Smooth muscle cell (in vitro differentiated cells): ENCODE measurements around the gene ARHGEF12. TPM values are rescaled to one million over a fixed set of nuclear protein-coding genes. Genes with fewer than 3 reads are reported as not detected.

Source experiments
- DNase-seq: peaks from one replicate; lab custom pipeline; 2025; ENCODE audit not compliant: unreplicated experiment; lab: John Stamatoyannopoulos, UW
- H2AFZ ChIP-seq: fragments of 200-600 bp; sonication (generic); 2 replicates; pipeline ENCODE4 v1.6.0; 2016; ENCODE audit warnings: antibody characterized with exemption, low read depth, mild to moderate bottlenecking
- H3F3A ChIP-seq: fragments of 200-600 bp; sonication (generic); 2 replicates; pipeline ENCODE4 v1.6.0; 2017; ENCODE audit warnings: antibody characterized with exemption, low read depth
- H3K27ac ChIP-seq: fragments of 200-600 bp; sonication (generic); 2 replicates; pipeline ENCODE4 v1.5.1; 2016; ENCODE audit warnings: low read depth, mild to moderate bottlenecking
- H3K27me3 ChIP-seq: fragments of 200-600 bp; sonication (generic); 2 replicates; pipeline ENCODE4 v1.6.1; 2016; ENCODE audit warnings: low read depth, mild to moderate bottlenecking
- H3K36me3 ChIP-seq: fragments of 200-600 bp; sonication (generic); 2 replicates; pipeline ENCODE4 v1.5.1; 2016; ENCODE audit warnings: low read depth
- H3K4me1 ChIP-seq: fragments of 200-600 bp; sonication (generic); 2 replicates; pipeline ENCODE4 v1.5.1; 2016; ENCODE audit warnings: low read depth
- H3K4me2 ChIP-seq: fragments of 200-600 bp; sonication (generic); 2 replicates; pipeline ENCODE4 v1.6.0; 2016; ENCODE audit warnings: mild to moderate bottlenecking
- H3K4me3 ChIP-seq: fragments of 200-600 bp; sonication (generic); 2 replicates; pipeline ENCODE4 v1.5.1; 2016; ENCODE audit warnings: mild to moderate bottlenecking
- H3K79me2 ChIP-seq: fragments of 200-600 bp; sonication (generic); 2 replicates; pipeline ENCODE4 v1.6.0; 2016; ENCODE audit warnings: low read depth, mild to moderate bottlenecking
- H3K9ac ChIP-seq: fragments of 200-600 bp; sonication (generic); 2 replicates; pipeline ENCODE4 v1.6.0; 2016; ENCODE audit warnings: low read depth
- H3K9me3 ChIP-seq: fragments of 200-600 bp; sonication (generic); replicated peaks from 2 replicates; pipeline ENCODE4 v1.5.1; 2016; ENCODE audit warnings: low read depth
- H4K20me1 ChIP-seq: fragments of 200-600 bp; sonication (generic); 2 replicates; pipeline ENCODE4 v1.6.0; 2016; ENCODE audit warnings: low read depth
- CTCF ChIP-seq: fragments of 200-600 bp; sonication (generic); IDR thresholded peaks from 2 replicates; pipeline ENCODE4 v1.5.1; 2017; ENCODE audit warnings: borderline replicate concordance, mild to moderate bottlenecking, antibody characterized with exemption; ENCODE audit not compliant: insufficient read depth, poor library complexity, severe bottlenecking
- WGBS: methylation state at CpG from one replicate; pipeline ENCODE4 v1.1.7; 2016; ENCODE audit warnings: low lambda C conversion rate; 5-methylcytosine and 5-hydroxymethylcytosine counted together
- polyA plus RNA-seq: library from polyadenylated mRNA; unstranded; fragments of >200 nt; fragmentation: Nextera tagmentation; extraction: Ambion mirVana; gene quantifications from 2 replicates; pipeline ENCODE4 v1.2.1, GENCODE V29; 2016
- total RNA-seq: library from RNA; depleted of rRNA; stranded (reverse); fragments of >200 nt; gene quantifications from 2 replicates; pipeline ENCODE4 v1.2.3, GENCODE V29; 2014

ARHGEF12 gene
- total and polyA plus RNA-seq, 2 experiments from 2014 or later = 24.6 to 89.4 TPM

- Histone ChIP-seq H4K20me1 (no peaks in the 10 kb centered on the region), H3K4me3 (no peak overlapping the region), H3K27me3 (peaks cover 30% of the 10 kb centered on the region), H3K27ac (no peak overlapping the region), H3K4me2 (no peak overlapping the region), H3K9me3 (no peaks in the 10 kb centered on the region), H2AFZ (no peak overlapping the region), H3F3A (peaks cover 4% of the 10 kb centered on the region), H3K4me1 (no peaks in the 10 kb centered on the region), H3K36me3 (no peaks in the 10 kb centered on the region), H3K9ac (no peak overlapping the region), H3K79me2 (no peaks in the 10 kb centered on the region)
- DNase-seq = no peak
- WGBS = 58% methylated on average over 3 of the region's 3 CpGs
- TF ChIP-seq CTCF = no peak
Measured at GRCh38 chr11:120290956-120291355, 45.3 kb upstream of the ARHGEF12 start.

GRCh38 chr11:120293038-120293800, 43.0 kb upstream of the ARHGEF12 start:
- Histone ChIP-seq H3K9ac (no peak overlapping the region), H2AFZ (no peak overlapping the region), H3K36me3 (no peaks in the 10 kb centered on the region), H4K20me1 (no peaks in the 10 kb centered on the region), H3K4me3 (no peak overlapping the region), H3K79me2 (no peaks in the 10 kb centered on the region), H3K9me3 (no peaks in the 10 kb centered on the region), H3K4me2 (no peak overlapping the region), H3F3A (no peaks in the 10 kb centered on the region), H3K27ac (no peak overlapping the region), H3K27me3 (peaks cover 30% of the 10 kb centered on the region), H3K4me1 (no peaks in the 10 kb centered on the region)
- 76% methylated on average over 5 of the region's 5 CpGs for WGBS
- no peak for TF ChIP-seq CTCF
- no peak for DNase-seq

GRCh38 chr11:120294096-120294495, 42.1 kb upstream of the ARHGEF12 start:
- 91% methylated on average over 5 of the region's 5 CpGs for WGBS
- Histone ChIP-seq H3K79me2 (no peaks in the 10 kb centered on the region), H2AFZ (no peak overlapping the region), H3K27ac (no peak overlapping the region), H3K27me3 (peaks cover 30% of the 10 kb centered on the region), H3F3A (no peaks in the 10 kb centered on the region), H3K4me3 (no peak overlapping the region), H3K9me3 (no peaks in the 10 kb centered on the region), H3K4me2 (no peak overlapping the region), H3K9ac (no peak overlapping the region), H3K36me3 (no peaks in the 10 kb centered on the region), H3K4me1 (no peaks in the 10 kb centered on the region), H4K20me1 (no peaks in the 10 kb centered on the region)
- TF ChIP-seq CTCF = no peak
- no peak for DNase-seq

GRCh38 chr11:120295099-120295498, 41.1 kb upstream of the ARHGEF12 start:
- Histone ChIP-seq H3K27me3 (peaks cover 24% of the 10 kb centered on the region), H3K79me2 (no peaks in the 10 kb centered on the region), H3K4me2 (no peak overlapping the region), H3K4me3 (no peak overlapping the region), H3K4me1 (no peaks in the 10 kb centered on the region), H3K9ac (no peak overlapping the region), H3K36me3 (no peaks in the 10 kb centered on the region), H2AFZ (no peak overlapping the region), H3K9me3 (no peaks in the 10 kb centered on the region), H3F3A (no peaks in the 10 kb centered on the region), H3K27ac (no peak overlapping the region), H4K20me1 (no peaks in the 10 kb centered on the region)
- DNase-seq = no peak
- no peak for TF ChIP-seq CTCF
- WGBS = 63% methylated on average over 4 of the region's 4 CpGs
